HG02943 (cell line): ENCODE data around the gene CHRNG.
A peak's percentile ranks its signal among the peaks of the same experiment; 100 is the strongest.
"Not testable (repeated sequence)": the region's sequence is repeated elsewhere in the genome, so short reads cannot be mapped to it uniquely, and the experiment has no call there.

Experiments
- ATAC-seq: cut with Tn5 transposase; IDR thresholded peaks from one replicate; pipeline ENCODE4 v1.9.1; 2021; ENCODE audit warnings: mild to moderate bottlenecking, low read depth, moderate library complexity; ENCODE audit not compliant: unreplicated experiment

CHRNG gene

GRCh38 chr2:232542715-232543467, 3.4 kb downstream of the CHRNG start:
- ATAC-seq = no peak

DNA sequence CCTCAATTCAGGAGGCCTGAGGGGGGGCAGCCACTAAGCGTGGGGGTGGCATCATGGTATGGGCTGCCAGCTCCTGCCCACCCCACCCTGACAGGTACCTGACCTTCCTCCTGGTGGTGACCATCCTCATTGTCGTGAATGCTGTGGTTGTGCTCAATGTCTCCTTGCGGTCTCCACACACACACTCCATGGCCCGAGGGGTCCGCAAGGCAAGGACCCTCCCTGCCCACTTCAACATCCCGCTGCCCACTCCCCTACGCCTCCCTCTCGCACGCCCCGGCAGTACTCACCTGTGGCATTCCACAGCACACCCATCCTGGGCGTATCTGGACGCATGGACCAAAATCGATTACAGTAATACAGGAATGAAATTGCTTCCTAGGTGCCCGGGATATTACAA, 4.0 kb downstream of the CHRNG start:
- no peak for ATAC-seq

- no peak for ATAC-seq
Measured at GRCh38 chr2:232543928-232544631, 4.6 kb downstream of the CHRNG start.

- no peak for ATAC-seq
Measured at GRCh38 chr2:232544674-232545073, 5.2 kb downstream of the CHRNG start.

GRCh38 chr2:232545511-232546375, 6.3 kb downstream of the CHRNG start:
- no peak for ATAC-seq

DNA sequence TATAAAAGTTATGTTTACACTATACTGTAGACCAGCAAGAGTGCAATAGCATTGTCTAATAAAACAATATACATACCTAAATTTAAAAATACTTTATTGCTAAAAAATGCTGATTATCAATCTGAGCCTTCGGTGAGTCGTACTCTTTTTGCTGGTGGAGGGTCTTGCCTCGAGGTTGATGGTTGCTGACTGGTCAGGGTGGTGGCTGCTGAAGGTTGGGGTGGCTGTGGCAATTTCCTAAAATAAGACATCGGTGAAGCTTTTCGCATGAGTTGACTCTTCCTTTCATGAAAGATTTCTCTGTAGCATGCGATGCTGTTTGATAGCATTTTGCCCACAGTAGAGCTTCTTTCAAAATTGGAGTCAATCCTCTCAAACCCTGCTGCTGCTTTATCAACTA, 8.5 kb downstream of the CHRNG start:
- ATAC-seq = no peak

- peak; percentile 7 for ATAC-seq
Measured at GRCh38 chr2:232549655-232550353, 10.3 kb downstream of the CHRNG start.

GRCh38 chr2:232550354-232551249, 11.1 kb downstream of the CHRNG start, which contains the start of the genes EIF4E2 and TIGD1:
TSS of gene EIF4E2 (plus strand) at chr2:232550689. CDS start at chr2:232550725, 36 bp downstream.
TSS of gene TIGD1 (minus strand) at chr2:232550557. CDS start at chr2:232549882, 675 bp downstream.
- peak; percentile 93 for ATAC-seq

DNA sequence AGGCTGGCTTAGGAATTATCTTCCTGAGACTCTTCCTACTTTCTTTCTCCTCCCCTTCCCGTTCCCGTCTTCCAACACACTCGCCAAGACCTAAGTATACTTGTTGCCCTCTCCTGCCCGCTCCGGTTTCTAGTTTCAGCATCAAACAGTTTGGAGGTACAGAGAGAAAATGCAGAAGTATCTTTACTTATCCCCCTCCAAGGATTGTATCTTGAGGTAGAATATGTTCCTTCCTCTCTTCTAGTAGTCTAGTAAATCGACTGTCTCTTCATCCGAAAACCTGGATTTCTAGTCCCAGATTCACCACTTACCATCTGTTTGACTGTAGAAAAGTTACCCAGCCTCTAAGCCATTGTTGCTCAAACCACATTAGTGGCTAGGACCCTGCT, 11.8 kb downstream of the CHRNG start:
- no peak for ATAC-seq

DNA sequence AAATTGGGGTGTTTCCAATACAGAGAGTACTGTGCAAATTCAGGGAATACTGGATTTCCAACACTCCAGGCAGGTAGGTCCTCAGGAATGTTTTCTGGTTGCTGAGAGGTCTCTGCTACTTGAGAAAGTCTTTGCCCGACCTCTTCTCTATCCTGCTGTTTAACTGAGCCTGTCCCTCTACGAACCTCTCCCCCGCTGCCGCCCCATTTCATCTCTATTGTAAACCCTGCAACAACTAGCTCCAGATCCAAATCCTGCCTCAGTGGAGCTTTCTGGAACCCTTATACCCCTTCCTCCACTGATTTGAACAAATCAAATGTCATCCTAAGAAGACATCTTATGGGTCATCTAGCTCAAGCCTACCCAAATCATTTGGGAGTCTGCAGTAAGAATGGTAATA, 12.3 kb downstream of the CHRNG start:
- no peak for ATAC-seq

GRCh38 chr2:232556426-232556825, 16.9 kb downstream of the CHRNG start:
- no peak for ATAC-seq

- ATAC-seq = no peak
Measured at GRCh38 chr2:232562515-232563151, 23.1 kb downstream of the CHRNG start.

GRCh38 chr2:232563580-232563979, 24.1 kb downstream of the CHRNG start:
- ATAC-seq = no peak

DNA sequence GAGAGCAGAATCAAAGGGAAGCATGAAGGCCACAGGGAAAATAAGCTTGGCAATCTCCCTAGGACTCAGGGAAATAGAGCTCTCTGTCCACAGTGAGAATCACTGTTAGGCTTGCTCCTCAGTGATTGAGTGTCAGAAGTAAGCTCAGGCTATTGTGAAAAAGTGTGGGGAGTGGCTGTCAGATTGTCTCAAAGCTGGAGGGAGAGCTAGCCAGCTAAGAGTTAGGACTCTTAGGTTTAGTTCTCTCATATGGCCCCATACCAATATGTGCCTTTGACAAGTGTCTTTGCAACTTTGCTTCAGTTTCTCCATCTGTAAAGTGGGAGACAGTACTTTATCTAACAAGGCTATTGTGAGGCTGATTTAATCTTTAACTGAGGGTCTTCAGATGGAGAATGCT, 28.2 kb downstream of the CHRNG start:
- no peak for ATAC-seq

- no peak for ATAC-seq
Measured at GRCh38 chr2:232568161-232568560, 28.7 kb downstream of the CHRNG start.

- ATAC-seq = no peak
Measured at GRCh38 chr2:232569541-232569940, 30.0 kb downstream of the CHRNG start.

DNA sequence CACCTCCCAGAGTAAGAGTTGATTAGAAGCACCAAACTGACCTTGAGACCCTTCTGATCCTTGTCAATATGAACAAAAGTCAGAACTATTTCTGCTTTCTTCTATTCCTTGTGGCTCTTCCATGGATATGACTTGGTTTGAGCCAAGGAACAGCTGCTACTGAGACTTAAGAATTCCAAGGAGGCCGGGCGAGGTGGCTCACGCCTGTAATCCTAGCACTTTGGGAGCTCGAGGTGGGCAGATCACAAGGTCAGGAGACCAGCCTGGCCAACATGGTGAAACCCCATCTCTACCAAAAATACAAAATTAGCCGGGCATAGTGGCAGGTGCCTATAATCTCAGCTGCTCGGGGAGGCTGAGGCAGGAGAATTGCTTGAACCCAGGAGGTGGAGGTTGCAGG, 31.0 kb downstream of the CHRNG start:
- not testable (repeated sequence) for ATAC-seq

DNA sequence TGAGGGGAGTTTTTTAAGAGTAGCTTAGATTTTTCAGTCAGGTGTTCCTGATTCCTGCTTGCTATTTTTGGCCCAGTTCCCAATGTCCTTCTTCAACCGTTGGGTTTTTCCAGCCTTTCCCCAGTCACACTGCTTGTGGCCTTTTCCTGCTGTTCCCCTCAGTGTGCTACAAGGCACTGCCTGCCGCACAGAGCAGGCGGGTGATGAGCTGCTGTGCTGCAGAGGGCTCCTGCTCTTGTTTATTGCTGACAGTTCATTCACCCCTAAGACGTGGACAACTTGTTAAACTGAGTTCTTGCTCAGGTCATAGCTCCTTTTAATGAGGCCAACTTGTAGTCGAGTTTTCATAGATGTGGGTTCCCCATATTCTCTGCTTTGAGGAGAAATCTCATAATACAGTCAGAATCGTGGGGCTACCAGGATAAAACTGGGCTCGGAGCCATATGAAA, 31.6 kb downstream of the CHRNG start:
- ATAC-seq = no peak

DNA sequence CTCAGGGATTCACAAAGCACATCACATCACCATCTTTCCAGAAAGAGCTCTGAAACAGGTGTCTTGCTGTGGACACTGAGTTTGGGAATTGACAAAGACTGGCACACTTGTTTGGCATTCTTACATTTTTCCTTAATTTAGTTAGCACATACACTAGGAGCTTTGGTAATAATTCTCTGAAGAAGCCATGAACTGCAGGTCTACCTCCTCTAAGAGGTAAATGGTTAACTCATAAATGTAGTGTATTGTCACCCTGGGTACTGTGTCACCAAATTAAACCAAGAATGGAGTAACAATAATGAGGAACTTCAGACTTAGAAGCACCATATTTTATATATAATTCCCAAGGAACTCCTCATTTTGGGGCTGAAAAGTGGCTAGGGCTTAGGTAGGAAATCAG, 33.5 kb downstream of the CHRNG start:
- no peak for ATAC-seq
